HG03095 (cell line): ENCODE data around the gene NIN.
A peak's percentile ranks its signal among the peaks of the same experiment; 100 is the strongest.
"Not testable (repeated sequence)": the region's sequence is repeated elsewhere in the genome, so short reads cannot be mapped to it uniquely, and the experiment has no call there.

Source experiments
- ATAC-seq: cut with Tn5 transposase; IDR thresholded peaks from one replicate; pipeline ENCODE4 v1.9.1; 2021; ENCODE audit warnings: moderate library complexity; ENCODE audit not compliant: unreplicated experiment

Gene NIN

GRCh38 chr14:50726372-50727107 is 104.4 kb downstream of the NIN start:
- ATAC-seq = no peak

DNA sequence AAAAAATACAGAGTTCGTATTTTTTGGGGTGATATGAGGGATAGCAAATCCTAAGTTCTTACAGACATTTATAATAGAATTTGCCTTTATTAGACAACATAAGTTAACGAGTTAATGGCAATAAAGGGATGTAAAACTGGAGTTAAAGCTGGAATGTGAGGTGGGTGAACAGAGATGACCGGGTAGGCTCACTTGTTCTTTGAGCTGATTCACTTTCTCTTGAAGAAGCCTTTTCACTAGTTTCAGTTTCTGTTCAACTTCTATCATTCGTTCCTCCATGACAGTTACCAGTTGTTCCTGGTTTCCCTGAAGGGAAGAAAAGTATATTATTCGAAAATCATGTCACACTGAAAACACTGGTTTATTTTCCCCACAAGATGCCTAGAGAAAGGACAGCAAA is 105.2 kb downstream of the NIN start:
- ATAC-seq = no peak

DNA sequence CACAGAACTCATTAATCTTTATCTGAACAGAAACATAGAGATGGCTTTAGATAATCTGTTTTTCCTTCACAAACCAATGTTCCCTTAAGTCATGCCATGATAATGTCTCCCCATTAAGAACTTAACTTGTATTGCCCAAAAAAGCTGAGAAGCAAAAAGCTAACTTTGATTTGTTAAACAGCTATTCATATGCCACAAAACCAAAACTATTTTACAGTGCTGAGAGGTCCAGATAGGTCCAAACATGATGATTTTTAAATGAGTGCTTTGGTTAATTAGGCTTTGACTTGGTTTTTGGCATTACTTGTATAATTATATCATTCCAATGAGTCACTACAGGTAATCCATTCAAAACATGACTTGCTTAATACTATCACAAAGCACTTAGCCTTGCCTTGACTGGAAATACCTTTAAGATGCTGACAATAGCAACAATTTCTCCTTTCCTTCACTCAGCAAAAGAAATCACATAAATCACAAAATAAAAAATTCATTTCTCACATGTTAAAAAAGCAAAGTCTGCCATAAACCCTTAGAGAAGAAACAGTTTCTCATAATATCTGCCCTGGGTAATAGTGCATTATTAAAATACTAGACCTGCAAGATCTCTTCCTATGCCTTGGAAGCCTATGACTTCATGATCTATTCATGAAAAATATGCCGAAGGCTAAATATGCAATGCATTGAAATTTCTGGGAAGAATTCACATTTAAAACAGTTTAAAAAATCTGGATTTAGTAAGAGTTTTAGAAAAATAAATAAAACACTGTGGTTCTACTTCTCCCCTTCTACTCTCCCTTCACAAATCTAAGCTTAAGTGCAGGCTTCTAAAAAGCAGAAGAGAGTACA is 110.8 kb downstream of the NIN start:
- ATAC-seq = no peak

DNA sequence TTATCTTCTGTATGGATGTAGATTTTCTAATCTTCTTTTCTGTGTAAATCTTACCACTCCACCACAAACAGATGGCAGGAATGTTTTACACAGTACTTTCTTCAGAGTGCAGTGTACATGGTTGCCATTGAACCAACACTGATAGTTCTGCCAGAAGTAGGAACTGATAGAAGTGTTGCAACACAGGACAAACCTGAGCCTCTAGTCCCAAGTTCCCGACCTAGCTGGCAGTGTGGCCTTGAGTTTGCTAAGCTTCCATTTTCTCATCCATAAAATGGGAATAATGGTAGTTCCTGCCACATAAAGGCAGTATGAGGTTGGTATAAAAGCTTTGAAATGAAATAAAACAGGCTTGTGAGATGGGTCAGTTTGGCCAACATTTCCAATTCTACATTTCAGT is 112.0 kb downstream of the NIN start:
- ATAC-seq = no peak

DNA sequence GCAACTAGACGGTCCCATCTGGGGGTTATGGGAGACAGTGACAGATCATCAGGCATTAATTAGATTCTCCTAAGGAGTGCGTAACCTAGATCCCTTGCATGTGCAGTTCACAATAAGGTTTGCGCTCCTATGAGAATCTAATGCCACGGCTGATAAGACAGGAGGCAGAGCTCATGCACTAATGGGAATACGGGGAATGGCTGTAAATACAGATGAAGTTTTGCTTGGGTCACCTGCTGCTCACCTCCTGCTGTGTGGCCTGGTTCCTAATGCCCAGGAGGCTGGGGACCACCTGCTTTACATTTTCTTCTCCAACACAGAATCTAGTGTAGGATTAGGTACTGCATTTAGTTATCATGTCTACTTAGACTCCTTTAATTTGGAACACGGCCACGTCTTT is 113.2 kb downstream of the NIN start:
- no peak for ATAC-seq

GRCh38 chr14:50714450-50715073 is 116.4 kb downstream of the NIN start:
- ATAC-seq = no peak

- no peak for ATAC-seq
Measured at GRCh38 chr14:50711043-50711442, 119.9 kb downstream of the NIN start.

DNA sequence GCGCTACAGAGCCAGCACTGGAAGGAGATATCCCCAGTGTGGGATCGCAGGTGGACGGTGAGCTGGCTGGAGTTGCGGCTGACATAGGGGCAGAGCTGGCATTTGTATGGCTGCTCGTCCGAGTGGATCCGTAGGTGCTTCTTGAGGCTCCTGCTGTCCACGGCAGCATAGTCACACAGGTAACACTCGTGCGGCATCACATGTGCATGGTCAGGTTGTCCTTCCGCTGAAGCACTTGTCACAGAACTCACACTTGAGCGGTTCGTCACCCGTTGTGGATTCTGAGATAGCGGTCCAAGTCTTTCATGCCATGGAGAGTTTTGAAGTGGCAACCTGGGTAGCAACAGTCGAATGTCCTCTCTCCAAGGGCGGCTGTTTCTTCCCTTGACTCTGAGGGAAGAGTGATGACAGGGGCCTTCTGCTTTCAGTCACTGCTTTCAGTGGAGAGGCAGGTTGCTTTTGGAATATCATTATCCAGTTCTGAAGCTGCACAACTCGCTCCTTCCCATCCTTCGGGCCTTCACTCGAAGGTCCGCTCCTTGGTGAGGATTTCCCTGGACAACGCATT is 125.9 kb downstream of the NIN start:
- ATAC-seq = no peak

DNA sequence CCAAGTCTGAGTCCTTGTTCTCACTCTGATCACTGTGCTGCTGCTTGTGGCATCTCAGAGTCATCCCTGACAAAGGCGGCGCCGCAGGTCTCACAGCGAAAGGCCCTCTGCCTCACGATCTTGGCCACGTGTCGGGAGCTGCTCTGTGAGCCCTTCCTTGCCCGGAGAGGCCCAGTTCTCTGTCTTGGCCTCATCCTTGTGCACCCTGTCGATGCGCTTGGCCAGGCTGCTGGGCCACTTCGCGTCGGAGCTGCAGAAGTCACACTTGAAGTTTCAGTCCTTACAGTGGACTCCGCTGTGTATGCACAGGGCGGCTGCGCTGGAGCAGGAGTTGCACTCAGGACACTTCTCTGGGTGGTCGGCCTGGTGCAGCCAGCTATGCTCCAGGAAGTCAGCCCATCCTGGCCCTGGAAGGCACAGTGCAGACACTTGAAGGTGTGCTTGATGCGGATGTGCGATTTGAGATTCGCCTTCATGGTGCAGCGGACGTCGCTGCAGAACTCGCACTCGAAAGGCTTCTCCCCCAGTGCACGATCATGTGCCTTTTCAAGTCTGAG is 126.4 kb downstream of the NIN start:
- ATAC-seq = no peak

GRCh38 chr14:50697659-50698290 is 133.2 kb downstream of the NIN start:
- ATAC-seq = no peak

- ATAC-seq = not testable (repeated sequence)
Measured at GRCh38 chr14:50694260-50694659, 136.7 kb downstream of the NIN start.

- no peak for ATAC-seq
Measured at GRCh38 chr14:50688875-50689274, 142.1 kb downstream of the NIN start.

DNA sequence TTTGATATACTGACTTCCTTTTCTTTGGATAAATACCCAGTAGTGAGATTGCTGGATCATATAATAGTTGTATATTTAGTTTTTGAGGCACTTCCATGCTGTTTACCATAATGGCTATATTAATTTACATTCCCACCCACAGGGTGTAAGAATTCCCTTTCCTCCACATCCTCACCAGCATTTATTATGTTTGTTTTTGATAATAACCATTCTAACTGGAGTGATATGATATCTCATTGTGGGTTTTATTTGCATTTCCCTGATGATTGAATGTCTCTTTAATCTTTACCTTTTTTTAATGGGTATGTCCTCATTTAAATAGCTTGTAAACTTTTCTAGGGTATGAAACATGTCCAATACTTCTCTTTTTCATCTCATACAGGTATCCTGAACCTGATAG is 151.3 kb downstream of the NIN start:
- ATAC-seq = no peak

DNA sequence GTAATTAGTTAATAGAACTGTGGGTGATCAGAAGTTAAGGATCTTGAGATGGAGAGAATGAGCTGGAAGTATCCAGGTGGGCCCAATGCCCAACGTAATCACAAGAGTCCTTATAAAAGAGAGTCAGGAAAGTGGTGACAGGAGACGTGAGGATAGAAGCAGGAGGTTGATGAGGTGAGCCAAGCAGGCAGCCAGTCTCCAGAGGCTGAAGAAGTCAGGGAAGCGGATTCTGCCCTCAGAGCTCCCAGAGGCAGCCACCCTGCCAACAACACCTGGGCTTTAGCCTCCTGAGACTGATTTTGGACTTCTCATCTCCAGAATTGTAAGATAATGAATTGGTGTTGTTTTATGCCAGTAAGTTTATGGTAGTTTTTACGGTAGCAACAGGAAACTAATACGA is 152.8 kb downstream of the NIN start:
- no peak for ATAC-seq

GRCh38 chr14:50677527-50678063 is 153.4 kb downstream of the NIN start:
- peak; percentile 64 for ATAC-seq

DNA sequence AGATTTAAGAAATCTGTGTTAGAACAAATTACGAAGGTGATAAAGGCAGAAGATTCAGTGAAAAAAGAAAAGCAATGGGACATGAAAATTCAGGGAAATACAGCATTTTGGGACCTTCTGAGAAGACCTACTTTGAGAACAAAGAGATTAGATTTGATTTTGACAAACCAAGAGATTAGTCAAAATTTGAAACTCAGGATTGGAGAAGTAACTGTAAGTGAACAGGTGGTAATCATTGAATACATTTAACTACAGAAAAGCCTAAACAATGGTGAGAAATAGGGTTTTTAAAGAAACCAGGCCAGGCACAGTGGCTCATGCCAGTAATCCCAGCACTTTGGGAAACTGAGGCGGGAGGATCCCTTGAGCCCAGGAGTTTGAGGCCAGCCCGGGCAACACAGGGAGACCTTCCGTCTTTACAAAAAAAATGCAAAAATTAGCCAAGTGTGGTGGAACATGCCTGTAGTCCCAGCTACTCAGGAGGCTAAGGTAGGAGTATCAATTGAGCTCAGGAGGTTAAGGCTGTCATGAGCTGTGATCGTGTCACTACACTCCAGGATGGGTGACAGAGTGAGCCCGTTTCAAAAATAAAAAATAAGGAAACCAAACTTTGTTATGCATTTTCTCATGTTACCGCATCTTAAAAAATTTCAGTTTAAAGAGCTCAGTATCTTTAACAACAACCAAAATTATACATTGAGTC is 154.0 kb downstream of the NIN start:
- peak; percentile 27 for ATAC-seq

GRCh38 chr14:50675597-50675996 is 155.4 kb downstream of the NIN start:
- ATAC-seq = no peak

DNA sequence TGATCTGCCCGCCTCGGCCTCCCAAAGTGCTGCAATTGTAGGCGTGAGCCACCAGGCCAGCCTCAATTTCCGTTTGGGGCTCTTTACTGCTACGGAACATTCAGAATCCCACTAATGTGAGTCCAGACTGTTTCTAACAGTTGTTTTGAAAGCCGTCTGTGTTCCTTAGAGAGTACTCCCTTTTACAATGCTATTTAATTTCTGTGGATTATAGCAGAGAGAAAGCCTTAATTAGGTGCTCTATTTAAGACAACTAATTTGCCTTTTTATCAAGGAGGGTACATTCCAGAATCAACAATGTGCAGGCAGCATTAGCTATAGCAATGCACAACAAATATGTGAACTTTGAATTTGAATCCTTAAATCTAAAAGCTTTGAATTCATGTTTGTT is 160.1 kb downstream of the NIN start:
- ATAC-seq = no peak

- no peak for ATAC-seq
Measured at GRCh38 chr14:50670196-50670865, 160.6 kb downstream of the NIN start.
